Bronchial epithelial cell (primary cell): ENCODE measurements around the gene SETD1A. TPM values are rescaled to one million over a fixed set of nuclear protein-coding genes. Genes with fewer than 3 reads are reported as not detected.
"Not testable (repeated sequence)": the region's sequence is repeated elsewhere in the genome, so short reads cannot be mapped to it uniquely, and the experiment has no call there.

Source experiments
- DNase-seq: peaks from one replicate; pipeline ENCODE4 v3.0.0-alpha.2; 2010; ENCODE audit warnings: low read depth
- FAIRE-seq: peaks from 2 replicates; lab custom pipeline; 2011; peaks lifted over from hg19 to GRCh38; lab: Jason Lieb, UNC
- H3K27me3 ChIP-seq: 2 replicates; pipeline ENCODE4 v1.5.1; 2011; ENCODE audit warnings: low read length; ENCODE audit not compliant: control insufficient read depth, insufficient read depth
- H3K36me3 ChIP-seq: 2 replicates; pipeline ENCODE4 v1.5.1; 2011; ENCODE audit warnings: low read length; ENCODE audit not compliant: control insufficient read depth, insufficient read depth
- H3K4me3 ChIP-seq: 2 replicates; pipeline ENCODE4 v1.5.1; 2011; ENCODE audit warnings: mild to moderate bottlenecking, low read depth, low read length, control low read depth
- CTCF ChIP-seq: IDR thresholded peaks from 2 replicates; pipeline ENCODE4 v1.5.1; 2011; ENCODE audit warnings: mild to moderate bottlenecking, moderate library complexity, low read length, control low read depth, inconsistent platforms; ENCODE audit not compliant: insufficient read depth, severe bottlenecking
- total RNA-seq: library from RNA; depleted of rRNA; stranded (reverse); fragments of >200 nt; gene quantifications from 2 replicates; pipeline ENCODE4 v1.2.1, GENCODE V29; 2014

Gene SETD1A
- total RNA-seq, 1 donor from 2014 or later = 1.3 TPM

- no peak overlapping the region for H3K4me3 ChIP-seq
- TF ChIP-seq CTCF = no peak
- FAIRE-seq = no peak
- H3K27me3 ChIP-seq = peaks cover 10% of the 10 kb centered on the region
- peak; percentile 66 for DNase-seq
- no peaks in the 10 kb centered on the region for H3K36me3 ChIP-seq
These were observed 50.6 kb downstream of the SETD1A start for GRCh38 chr16:31008149-31008548.

DNA sequence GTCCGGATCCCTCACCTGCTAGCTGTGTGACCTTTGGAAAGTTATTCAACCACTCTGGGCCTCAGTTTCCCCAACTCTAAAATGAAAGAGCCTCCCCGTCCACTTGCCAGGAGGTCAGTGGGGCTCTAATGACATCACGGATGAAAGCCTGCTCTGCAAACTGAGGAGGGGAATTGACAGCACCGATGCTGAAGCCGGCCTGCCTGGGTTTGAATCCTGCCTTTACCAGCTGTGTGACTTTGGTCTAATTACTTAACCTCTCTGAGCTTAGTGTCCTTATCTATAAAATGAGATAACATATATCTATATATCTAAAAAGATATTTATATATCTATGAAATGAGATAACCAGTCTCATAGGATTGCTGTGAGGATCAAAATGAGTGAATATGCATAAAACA is 51.0 kb downstream of the SETD1A start:
- TF ChIP-seq CTCF = no peak
- no peak overlapping the region for H3K4me3 ChIP-seq

DNA sequence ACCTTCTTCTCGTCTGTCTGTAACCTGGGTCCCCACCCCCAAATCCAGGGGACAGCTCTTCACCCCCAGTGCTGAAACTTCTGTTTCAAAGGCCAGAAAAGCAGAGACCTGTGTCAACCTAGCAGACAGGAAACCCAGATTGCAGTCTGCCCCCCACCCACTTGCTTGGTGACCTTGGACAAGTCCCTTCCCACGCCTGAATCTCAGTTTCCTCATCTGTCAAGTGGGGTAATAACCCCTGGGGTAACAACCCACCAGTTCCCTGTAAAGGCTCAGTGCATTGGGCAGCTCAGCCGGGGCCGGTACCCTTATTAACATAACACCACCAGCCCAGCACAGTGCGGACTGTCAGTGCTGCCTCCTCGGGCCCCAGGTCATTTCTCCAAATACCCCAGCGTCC is 51.6 kb downstream of the SETD1A start:
- no peak for FAIRE-seq

More for the DNA sequence above, 51.0 kb downstream of the SETD1A start:
- Histone ChIP-seq H3K27me3 (peaks cover 11% of the 10 kb centered on the region), H3K36me3 (no peaks in the 10 kb centered on the region)
- no peak for DNase-seq
- no peak for FAIRE-seq

DNA sequence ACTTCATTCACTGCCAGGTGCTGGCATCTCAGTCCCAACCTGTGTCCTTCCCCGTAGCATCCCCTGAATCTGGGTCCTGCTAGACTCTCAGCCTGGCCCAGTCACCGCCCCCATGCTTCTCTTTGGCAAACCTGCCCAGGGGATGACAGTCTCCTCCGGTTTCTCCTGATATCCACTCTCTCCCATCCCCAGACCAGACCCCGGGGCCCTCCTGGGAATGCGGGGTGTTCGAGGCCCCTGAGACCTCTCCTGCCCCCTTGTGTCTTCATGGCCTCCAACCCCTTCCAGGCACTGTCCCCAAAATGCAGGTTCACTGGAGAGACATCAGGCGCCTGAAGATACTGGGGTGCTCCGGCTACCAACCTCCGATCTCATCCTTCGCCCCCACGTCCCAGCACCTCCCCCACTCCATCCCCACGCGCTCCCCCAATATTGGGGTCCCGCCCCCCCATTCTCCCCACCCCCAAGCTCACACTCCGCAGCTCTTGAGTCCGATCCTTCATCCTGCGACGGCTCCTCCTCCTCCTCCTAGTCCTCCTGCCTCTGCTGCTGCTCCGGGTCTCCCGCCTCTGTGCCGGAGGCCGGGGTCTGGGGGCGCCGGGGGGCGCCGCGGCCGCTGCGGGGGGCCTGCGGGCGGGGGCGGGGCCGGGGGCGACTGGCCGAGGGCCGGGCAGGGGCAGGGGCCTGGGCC is 52.5 kb downstream of the SETD1A start:
- no peak for TF ChIP-seq CTCF
- DNase-seq = no peak
- FAIRE-seq = no peak
- no peak overlapping the region for H3K4me3 ChIP-seq
- peaks cover 13% of the 10 kb centered on the region for H3K27me3 ChIP-seq
- no peaks in the 10 kb centered on the region for H3K36me3 ChIP-seq

More for the DNA sequence above, 51.6 kb downstream of the SETD1A start:
- no peak for TF ChIP-seq CTCF
- H3K4me3 ChIP-seq = no peak overlapping the region
- H3K36me3 ChIP-seq = no peaks in the 10 kb centered on the region
- DNase-seq = no peak
- H3K27me3 ChIP-seq = peaks cover 12% of the 10 kb centered on the region

DNA sequence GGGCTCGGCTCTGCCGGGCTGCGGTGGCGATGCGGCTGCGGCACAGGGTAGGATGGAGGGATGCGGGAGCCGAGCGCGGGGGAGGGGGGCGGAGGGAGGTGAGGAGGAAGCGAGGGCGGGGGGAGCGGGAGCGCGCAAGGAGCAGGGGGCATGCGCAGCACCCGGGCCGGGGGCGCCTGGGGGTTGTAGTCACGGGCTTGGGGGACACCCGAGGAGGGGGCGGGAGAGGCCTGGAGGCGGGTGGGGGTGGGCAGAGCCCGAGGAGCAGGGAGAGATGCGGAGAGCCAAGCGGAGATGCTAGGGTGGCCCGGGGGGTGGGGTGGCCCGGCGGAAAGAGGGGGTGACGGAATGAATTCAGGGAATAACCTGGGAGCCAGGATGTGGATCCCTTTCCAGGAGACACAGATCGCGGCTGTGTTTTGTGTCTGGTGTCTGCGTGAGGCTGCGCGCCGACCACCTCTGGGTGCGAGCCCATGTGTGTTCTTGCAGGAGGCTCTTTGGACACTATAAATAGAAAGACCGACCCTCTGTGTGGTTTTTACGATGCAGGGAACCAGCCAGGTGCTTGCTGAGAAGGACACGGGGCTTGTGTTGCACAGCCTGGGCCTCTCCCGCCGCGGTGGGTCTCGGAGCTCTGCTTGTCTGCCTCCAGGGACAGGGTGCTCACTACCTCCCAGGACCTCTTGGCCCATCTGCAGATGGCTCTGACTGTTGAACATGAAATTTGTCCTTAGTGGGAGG is 53.2 kb downstream of the SETD1A start, which contains the start of gene STX1B:
STX1B (minus strand) TSS at position 54 of the 741 bp plus-strand sequence. CDS start 242 bp downstream, outside the sequence.
- H3K27me3 ChIP-seq = peaks cover 13% of the 10 kb centered on the region
- no peak within 1 kb of the TSS for H3K4me3 ChIP-seq

GRCh38 chr16:31011815-31012214 is 54.3 kb downstream of the SETD1A start:
- FAIRE-seq, H3K36me3 ChIP-seq, DNase-seq, H3K4me3 ChIP-seq: not testable (repeated sequence)
- peaks cover 13% of the 10 kb centered on the region for H3K27me3 ChIP-seq

More for the DNA sequence above, 53.2 kb downstream of the SETD1A start, which contains the start of gene STX1B:
- DNase-seq (no peak), FAIRE-seq (no peak)
- H3K36me3 ChIP-seq = no peaks in the 10 kb centered on the region
- TF ChIP-seq CTCF = no peak

- H3K4me3 ChIP-seq, H3K36me3 ChIP-seq, DNase-seq, FAIRE-seq: not testable (repeated sequence)
- H3K27me3 ChIP-seq = peaks cover 13% of the 10 kb centered on the region
These were observed 55.7 kb downstream of the SETD1A start for GRCh38 chr16:31013292-31013691.
